ENCODE results near the gene DMRT1. TPM values are rescaled to one million over a fixed set of nuclear protein-coding genes. Genes with fewer than 3 reads are reported as not detected.

The DMRT1 gene
- total and polyA plus RNA-seq, 3 experiments from 2014 or later: not detected

Other genes with a start within 250 kb of the DMRT1 start
- not detected for gene DMRT3, start 135.0 kb downstream of the DMRT1 start, total RNA-seq
- gene DMRT3, start 135.0 kb downstream of the DMRT1 start, polyA plus RNA-seq: not detected
- not detected for gene DMRT2, start 208.7 kb downstream of the DMRT1 start, total RNA-seq
- gene DMRT2, start 208.7 kb downstream of the DMRT1 start, polyA plus RNA-seq: 0.23 TPM

Data from CD8-positive, alpha-beta memory T cell (primary cell).